Lower leg skin (tissue), 3 donors: ENCODE measurements around the gene DNER.

Experiments
- CTCF ChIP-seq, 3 donors: fragments of 450-650 bp; IDR thresholded peaks; one replicate each; pipeline ENCODE4 v1.5.1; 2016; ENCODE audit warnings: antibody characterized with exemption in 3 of 3, mild to moderate bottlenecking in 3 of 3, moderate library complexity in 2 of 3
- POLR2A ChIP-seq, 2 donors: fragments of 450-650 bp; IDR thresholded peaks; one replicate each; pipeline ENCODE4 v1.6.1; 2016 to 2017; ENCODE audit warnings: antibody characterized with exemption in 2 of 2, mild to moderate bottlenecking in 1 of 2, moderate library complexity in 1 of 2

GRCh38 chr2:229642371-229642770 lies 72.0 kb downstream of the DNER start:
- TF ChIP-seq CTCF (IDR thresholded peaks at IDR 0.05), result no peak
- TF ChIP-seq POLR2A (IDR thresholded peaks at IDR 0.05), result no peak
